Stimulated activated CD4-positive, alpha-beta T cell treated with anti-CD3 and anti-CD28 coated beads, Interleukin-4, amount 100 ng/mL, for 4 hours (primary cell): ENCODE data around the gene NTSR1.

Experiments used
- DNase-seq, 2 experiments: peaks; one replicate each; pipeline ENCODE4 v3.0.0-alpha.2; 2020

The NTSR1 gene

DNA sequence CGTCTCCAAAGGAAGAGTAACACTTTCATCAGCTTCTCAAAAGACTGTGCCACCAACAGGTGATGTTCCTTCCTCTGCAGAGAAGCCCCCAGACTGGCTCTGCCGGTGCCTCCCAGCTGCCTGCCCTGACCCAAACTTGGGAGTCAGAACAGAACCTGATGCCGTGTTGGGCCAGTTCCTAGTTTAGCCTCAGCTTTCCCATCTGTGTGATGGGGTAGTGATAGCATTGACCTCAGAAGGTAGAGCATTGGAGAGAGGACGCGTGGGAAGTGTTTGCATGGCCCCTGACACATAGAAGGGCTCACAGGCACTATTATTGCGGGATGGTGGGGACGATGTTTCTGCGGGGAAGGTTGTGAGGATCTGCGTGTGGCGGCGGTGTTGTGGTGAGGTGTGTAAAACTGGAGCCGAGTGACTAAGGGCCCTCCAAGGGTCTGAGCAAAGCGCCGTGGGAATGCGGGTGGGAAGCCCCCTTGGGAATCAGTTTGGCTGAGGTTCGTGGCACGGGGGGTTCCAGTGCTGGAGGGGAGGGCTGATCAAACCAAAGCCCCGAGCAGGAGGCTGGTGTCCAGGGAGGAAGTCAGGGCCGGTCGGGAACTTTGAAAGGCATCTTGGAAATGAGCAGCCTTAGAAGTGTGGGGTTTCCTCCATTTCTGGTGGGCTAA lies 1.7 kb downstream of the NTSR1 start:
- DNase-seq, result no peak

DNA sequence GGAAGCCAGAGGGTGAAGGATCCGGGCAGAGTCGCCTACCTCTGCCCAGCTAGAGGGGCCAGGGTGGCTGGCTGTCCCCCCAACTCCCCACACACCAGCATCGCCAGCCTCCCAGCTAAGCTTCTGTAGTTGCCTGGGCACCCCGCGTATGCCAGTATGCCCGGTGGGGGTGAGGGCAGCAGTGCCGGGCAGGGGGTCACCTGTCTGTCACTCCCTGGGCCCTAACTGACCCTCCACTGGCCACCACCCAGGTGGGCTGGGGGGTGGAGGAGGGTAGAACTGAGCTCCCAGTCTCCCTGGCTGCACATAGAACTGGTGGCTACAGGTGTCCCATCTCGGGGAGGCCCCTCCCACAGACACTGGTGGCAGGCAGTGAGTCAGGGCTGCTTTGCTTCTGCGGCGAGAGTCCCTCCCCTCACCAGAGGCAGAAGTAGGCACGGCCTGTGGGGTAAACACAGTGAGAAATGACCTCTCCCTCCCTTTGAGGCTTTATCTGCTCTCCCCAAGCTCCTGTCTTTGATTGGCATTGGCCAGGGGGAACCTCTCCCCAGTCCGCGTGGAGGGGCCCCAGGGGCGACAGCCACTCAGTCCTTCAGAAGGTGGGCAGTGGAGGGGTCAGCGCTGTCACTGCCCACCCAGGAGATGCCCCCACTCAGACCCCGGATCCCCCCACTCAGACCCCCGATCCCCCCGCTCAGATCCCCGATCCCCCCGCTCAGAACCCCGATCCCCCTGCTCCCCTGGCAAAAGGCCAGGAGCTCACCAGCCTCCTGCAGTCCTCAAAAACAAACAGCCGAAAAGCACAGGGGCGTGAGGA lies 2.5 kb downstream of the NTSR1 start:
- peak in 1 of 2 experiments; percentile 48 for DNase-seq

DNA sequence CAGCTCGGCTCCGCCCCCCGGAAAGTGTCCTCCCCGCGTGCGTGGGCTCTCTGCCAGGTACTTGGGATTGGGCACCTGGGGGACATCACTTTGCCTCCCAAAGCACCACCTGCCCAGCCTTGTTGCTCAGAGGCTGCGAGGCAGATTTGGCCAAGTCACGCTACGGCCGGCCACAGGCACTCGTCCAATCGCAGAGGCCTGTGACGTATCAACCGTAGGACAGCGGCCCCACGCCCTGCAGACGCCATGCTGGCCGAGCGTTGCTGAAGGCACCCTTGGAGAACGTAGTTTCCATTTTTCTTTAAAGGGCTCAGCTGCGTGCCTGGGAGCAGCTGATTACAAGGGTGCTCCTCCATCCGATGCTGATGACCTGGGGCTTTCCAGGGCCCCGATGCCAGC lies 3.1 kb downstream of the NTSR1 start:
- no peak for DNase-seq

DNA sequence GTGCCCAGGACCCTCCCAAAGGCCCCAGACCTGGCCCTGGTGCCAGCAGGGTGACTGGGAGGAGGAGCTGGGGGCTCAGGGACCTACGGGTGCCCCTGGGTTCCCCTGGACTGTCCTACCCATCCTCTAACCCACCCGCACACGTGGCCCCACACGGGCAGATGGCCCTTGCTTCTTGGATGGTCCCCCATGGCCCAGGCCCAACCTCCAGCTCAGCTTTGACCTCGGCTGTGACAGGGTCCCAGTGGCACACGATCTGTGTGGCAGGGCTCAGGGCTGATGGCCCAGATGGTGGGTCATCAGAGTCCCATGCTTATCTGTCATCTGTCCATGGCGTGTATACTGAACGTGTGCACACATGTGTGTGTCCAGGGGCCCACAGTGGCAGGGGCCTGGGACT lies 4.0 kb downstream of the NTSR1 start:
- DNase-seq, result no peak

DNA sequence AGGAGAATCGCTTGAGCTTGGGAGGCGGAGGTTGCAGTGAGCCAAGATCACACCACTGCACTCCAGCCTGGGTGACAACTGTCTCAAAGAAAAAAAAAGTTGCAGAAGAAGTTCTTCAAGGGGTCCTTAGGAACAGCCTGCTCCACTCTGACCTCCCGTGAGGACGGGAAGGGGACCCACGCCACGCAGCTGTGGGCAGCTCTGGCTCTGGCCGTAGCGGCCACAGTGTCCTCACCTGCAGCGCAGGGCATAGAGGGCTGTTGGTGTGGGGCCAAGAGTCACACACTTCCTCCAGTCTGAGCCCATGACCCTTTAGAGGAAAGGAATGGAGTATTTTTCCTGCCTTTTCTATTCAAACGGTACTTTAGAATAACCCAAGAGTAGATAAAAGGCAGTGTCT lies 5.4 kb downstream of the NTSR1 start:
- no peak for DNase-seq

DNA sequence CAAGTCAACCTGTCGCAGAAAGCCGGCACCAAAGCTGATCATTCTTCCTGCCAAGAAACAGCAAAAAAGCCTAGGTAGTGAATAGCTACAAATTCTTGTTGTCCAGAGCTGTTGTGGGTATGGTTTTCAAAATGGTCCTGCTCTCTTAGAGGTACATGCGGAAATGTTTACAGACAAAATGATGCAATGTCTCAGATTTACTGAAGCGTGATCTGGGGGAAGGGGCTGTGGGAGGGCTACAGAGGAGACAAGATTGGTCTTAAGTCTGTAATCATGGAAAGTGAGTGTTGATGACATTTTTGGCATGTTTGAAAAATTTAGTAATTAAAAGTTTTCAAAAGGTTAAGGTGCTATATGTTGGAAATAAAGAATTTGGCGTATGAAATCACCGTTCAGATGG lies 6.2 kb downstream of the NTSR1 start:
- no peak for DNase-seq

DNA sequence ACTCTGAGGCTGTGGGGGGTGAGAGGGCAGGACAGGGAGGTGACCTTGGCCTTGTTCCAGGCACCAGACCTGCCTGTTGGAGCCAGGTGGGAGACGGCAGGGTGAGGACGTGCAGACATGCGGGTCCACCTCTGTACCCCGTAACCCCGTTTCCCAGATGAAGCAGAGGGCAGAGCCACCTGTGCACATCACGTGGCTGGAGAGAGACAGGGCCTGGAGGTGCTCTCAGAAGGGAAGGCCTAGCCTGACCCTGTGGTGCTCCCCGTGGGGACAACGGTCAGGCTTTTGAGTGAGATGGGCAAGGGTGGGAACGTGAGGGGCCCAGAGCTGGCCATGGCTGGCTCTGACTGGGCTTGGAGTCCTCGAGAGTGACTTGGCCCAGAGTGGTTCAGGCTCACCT lies 6.6 kb downstream of the NTSR1 start:
- DNase-seq, result no peak

DNA sequence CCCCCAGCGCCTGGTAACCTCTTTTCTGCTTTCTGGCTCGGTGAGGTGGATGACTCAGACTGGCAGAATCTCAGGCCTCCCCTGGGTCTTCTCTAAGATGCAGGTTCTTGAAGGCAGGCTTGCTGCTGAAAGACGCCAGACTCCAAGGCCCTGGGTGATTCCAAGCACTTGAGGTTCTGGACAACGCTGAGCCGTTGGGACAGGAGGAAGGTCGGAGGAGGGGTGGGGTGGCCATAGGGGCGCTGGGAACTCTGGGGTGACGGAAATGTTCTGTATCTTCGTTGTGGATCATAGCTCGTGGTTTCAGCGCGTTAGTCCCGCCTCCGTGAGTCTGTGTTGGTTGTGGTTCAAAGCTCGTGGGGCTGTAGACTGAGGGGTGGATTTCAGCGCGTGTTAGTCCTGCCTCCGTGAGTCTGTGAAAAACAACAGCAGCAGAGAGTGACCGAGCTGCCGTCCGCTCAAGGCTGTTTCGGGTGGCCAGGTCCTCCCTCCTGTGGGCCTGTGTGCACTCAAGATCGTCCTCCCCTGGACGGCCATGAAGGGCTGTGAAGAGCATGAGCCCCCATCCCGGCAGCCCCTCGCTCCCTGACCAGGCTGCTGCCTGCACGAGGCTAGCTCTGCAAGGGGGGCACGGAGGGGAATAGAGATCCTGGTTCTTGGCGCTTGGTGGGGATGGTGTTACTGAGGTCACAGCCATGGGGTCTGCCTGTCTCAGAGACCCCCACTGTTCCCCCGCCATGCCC lies 7.7 kb downstream of the NTSR1 start:
- DNase-seq, result peak in 1 of 2 experiments; percentile 49

DNA sequence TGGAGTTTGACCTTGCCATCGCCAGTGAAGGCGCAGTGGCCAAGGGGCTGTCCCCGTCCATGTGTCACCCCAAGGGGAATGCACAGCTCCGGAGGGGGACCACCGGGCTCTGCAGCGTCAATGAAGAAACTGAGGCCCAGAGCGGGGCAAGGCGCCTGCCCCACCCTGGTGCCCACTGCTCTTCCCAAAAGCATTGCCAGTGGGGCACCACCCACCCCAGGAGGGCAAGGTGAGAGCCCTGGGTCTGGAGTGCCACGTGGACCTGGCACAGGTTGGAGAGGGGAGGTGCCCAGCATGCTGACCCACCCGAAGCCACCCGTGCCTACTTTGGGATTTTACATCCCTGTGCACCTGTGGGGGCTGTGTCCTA lies 8.3 kb downstream of the NTSR1 start:
- DNase-seq, result no peak

DNA sequence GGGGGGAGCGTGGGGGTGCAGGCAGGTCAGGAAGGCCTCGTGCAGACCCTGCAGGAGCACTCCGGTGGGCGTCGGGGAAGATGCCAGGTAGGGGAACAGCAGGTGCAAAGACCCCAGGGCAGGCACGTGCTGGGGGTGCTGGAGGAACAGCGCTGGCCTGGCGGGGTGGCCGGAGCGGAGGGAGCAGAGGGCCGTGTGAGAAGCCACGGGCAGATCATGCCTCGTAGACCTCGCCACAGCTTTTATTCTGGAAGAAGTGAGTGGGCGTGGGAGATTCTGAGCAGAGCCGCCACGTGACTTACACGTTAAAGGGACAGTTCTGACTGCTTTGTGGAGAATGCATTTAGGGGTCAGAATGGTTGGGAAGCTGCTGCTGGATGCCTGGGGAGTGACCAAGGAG lies 9.3 kb downstream of the NTSR1 start:
- DNase-seq, result no peak

DNA sequence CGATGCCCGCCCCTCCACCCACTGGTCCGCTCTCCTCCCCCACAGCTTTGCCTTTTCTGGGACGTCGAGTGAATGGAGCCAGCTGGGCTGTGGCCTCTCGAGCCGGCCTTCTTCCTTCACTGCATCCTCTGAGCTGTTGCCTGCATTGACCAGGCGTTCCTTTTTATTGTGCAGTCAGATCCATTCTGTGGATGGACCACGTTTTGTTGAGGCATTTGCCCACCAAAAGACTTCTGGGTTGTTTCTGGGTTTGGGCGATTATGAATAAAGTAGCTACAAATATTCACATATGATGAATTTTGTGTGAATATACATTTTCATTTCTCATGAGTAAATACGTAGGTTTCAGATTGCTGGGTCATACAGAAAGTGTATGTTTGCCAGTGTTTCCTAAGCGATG lies 9.9 kb downstream of the NTSR1 start:
- DNase-seq, result no peak

DNA sequence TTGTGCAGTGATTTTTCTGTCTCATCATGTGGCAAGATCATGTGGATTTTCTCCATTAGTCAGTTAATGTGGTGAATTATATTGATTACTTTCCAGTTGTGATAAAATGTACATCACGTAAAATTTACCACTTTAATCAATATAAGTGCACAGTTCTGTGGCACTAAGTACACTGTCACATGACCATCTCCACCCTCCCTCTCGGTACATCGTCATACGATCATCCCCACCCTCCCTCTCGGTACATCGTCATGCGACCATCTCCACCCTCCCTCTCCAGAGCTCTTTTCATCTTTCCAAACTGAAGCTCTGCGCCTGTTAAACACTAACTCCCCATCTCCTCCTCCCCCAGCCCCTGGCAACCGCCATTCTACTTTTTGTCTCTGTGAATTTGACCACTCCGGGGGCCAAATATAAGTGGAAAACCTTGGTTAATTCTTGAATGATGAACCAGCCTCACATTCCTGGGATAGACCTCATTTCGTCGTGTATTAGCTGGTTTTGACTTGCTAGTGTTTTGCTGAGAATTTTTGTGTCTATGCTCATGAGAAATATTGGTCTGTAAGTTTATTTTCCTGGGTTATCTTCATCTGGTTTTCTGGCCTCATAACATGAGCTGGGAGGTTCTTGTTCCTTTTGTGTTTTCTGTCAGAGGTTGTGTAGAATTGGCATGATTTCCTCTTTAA lies 10.8 kb downstream of the NTSR1 start:
- DNase-seq, result no peak

DNA sequence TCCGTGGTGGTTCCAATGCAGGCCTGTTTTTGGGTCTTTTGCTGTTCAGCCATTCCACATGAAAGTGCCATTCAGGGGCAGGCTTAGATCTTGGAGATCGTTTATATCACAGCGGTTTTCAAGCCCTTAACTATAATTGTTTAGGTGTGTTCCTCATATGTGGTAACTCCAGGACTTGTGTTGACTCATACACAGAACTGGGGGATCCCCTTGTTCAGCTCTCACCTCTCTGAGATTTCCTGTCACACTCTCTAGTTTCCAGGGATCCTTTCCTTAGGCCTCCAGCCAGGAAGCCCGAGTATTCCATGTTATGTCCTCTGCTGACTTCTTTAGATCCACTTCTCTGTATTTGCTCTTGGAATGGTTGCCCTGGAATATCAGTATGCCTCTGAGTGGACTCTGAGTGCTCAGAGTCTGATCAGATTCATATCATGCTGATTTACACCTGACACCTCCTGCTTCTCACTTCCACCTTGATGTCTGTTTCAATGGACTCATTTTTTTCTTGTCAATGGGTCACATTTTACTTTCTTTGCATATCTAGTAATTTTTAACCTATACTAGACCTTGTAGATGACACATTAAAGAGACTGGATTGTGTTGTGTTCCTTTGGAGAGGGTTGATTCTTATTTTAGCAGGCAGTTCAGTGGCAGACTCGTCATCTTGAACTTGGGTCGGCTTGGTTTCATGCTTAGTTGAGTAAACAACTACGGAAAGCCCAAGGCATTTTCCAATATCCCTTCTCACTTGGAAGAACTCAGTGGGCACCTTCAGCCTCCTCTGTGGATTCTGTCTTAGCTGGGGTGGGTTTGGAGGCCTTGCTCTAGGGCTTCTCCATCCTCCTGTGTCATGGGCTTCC lies 13.1 kb downstream of the NTSR1 start:
- DNase-seq, result no peak

DNA sequence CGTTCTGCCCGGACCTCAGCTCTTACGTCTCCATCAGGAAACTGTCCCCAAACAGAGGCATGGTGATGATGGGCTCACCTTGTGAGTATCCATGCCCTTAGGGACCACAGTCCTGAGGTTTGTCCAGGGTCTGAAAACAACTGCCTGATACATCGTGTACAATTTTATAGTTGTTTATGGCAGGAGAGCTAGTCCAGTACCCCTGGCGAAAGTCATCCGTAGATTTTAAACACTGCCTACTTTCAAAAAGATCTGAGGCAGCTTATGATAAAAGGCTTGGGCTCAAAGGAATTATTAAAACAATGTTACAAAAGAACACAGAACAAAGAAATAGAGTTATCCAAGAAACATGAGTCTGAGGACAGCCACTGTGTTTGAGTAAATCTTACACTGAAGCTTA lies 14.0 kb downstream of the NTSR1 start:
- DNase-seq, result no peak

DNA sequence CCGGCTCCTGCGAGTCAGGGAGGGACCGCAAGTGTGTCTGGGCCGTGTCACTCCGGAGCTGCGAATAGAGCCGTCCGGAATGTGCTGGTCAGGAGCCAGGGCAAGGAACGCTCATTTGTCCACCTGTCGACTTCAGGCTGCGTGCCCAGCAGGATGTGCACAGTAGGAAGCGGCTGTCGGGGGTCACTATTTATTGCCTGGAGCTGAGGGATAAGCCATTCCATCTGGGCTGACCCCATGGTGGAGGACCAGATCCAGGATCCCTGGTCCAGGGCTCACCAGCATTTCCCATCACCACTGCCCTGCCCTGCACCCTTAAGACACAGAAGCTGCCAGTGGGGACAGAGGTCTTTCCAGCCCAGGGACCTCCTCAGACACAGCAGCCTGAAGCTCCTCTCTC lies 14.7 kb downstream of the NTSR1 start:
- DNase-seq, result no peak

DNA sequence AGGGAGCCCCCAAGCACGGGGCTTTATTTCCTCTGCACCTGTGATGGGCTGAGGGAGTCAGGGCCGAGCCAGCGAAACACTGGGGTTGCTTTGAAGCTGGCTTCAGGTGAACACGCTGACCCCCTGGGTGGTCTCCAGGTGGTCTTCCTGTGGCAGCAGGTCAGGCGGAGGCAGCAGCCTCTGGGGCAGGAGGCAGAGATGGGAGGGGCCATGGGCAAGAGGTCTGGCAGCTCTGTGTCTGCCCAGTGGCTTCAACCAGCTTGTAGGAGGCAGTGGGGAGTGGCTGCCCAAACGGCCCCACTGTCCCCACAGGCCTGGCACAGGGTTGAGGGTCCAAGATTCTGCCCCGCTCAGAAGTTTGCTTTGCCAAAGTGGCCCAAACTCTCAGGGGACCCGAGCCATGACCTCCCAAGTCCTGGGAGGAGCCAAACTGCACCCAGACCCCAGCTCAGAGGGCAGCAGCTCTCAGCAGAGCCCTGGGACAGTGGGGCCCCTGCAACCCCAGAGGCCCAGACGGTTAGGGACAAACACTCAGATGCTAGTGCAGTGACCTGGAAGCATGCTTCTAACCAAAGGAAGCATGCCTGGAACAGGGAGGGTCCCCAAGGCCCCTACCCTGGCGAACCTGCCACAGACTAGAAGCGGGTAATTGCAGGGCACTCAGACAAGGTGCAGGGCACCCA lies 15.3 kb downstream of the NTSR1 start:
- DNase-seq, result no peak

DNA sequence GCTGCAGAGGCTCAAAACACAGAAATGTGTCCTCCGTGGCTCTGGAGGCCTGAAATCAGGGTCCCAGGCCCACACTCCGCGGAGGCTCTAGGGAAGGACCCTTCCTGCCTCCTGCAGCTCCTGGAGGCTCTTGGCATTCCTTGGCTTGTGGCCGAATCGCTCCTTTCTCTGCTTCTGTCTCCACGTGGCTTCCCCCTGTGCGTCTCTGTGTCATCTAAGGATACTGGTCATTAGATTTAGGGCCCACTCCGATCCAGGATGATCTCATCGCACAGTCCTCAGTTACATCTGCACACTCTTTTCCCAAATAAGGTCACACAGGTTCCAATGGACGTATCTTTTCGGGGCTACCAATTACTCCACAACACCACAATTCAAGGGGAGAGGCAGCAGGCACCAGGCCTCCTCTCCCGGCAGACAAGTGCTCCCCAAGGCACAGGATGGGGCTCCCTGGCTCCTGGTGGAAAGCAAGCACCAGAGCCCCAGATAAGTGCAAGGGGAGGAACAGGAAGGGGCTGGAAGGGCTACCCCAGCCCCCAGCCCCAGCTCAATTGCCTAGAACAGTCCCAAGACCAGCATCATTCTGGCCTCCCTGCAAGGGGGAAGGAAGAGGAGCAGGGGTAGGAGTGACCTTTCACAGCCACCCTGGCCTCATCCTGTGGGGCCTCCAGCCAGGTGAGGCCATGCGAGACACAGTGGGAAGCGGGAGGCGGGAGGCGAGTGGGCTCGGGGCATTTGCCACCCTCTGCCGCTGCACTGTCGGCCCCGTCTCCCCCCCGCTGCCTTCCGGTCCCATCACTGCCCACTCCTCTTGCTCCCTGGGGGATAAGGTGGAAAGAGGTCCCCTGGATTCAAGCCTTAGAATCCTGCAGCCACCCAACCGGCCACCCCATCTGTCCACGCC lies 16.3 kb downstream of the NTSR1 start:
- DNase-seq, result no peak

DNA sequence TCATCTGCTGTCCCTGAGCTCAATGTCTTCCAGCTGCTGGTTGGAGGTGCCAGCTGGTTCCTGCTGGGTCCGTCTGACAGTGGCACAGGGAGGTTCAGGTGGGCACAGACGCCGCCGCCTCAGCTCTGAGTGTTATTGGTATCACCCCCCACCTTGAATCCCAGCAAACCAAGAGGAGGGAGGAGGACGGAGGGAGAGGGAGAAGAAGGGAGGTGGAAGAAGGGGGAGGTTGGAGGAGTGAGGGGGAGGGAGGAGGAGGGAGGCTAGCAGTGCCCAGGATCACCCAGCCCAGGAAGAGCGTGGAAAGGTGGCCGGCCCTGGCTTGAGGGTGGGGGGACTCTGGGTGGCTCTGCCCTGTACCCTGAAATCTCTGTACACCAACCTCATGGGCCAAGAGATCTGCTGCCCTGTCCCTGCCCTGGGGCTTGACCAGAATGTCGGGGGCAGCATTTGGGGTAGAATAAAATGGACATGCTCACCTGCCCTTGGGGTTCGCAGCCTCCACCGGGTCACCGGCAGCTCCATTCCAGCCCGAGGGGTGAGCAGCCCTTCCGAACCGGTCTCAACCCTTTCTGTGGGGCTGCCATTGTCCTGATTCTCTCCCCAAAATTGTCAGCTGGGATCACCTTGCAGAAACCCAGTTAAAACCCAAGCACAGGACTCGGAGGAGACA lies 17.1 kb downstream of the NTSR1 start:
- no peak for DNase-seq

DNA sequence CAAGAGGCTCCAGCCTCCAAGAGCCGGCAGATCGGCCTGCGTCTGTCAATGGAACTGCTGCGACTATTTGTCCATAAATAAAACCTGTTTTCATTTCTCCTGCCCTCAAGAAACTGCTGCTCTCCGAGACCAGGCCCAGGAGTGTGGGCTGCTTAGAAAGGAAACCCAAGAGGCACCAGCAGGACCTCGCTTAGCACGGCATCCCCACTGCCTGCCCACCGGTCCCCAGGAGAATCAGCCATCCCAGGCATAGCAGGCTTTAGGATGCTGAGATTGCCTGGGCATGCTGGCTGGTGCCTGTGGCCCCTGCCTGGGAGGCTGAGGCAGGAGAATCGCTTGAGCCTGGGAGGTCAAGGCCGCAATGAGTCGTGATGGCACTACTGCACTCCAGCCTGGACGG lies 17.6 kb downstream of the NTSR1 start:
- DNase-seq, result no peak
